Measurements from ENCODE around the gene ANKMY1. TPM values are rescaled to one million over a fixed set of nuclear protein-coding genes. Genes with fewer than 3 reads are reported as not detected.

Gene ANKMY1
- total and polyA plus RNA-seq, 2 of the 13 experiments (the other 11 are each of a cell fraction or from before 2014, with no cell fraction given): 11.7 to 18.8 TPM

- TF ChIP-seq PCBP1 (IDR thresholded peaks at IDR 0.05; ENCODE audit: borderline replicate concordance, low read depth, low read length): no peak
- TF ChIP-seq ZIK1 (CRISPR knock-in tag; IDR thresholded peaks at IDR 0.05; ENCODE audit: borderline replicate concordance, low read depth): peak; percentile 74; the same call in 1 of the 2 replicates
- TF ChIP-seq EEA1 (CRISPR knock-in tag; IDR thresholded peaks at IDR 0.05; ENCODE audit: borderline replicate concordance): peak; percentile 46; the same call in 1 of the 2 replicates
- TF ChIP-seq REL (CRISPR knock-in tag; conservative IDR thresholded peaks at IDR 0.05): peak; percentile 59
- no peak; the same call in 1 of the 2 replicates for TF ChIP-seq CHCHD3 (CRISPR knock-in tag; IDR thresholded peaks at IDR 0.05)
- TF ChIP-seq KLF11 (CRISPR knock-in tag; IDR thresholded peaks at IDR 0.05): no peak
- peak; percentile 60; the same call in 1 of the 2 replicates for TF ChIP-seq KMT2A (CRISPR knock-in tag; IDR thresholded peaks at IDR 0.05)
- no peak for TF ChIP-seq SP2 (CRISPR knock-in tag; IDR thresholded peaks at IDR 0.05)
- TF ChIP-seq MAF1 (CRISPR knock-in tag; IDR thresholded peaks at IDR 0.05; ENCODE audit: borderline replicate concordance): no peak
- TF ChIP-seq, protein P1, sequence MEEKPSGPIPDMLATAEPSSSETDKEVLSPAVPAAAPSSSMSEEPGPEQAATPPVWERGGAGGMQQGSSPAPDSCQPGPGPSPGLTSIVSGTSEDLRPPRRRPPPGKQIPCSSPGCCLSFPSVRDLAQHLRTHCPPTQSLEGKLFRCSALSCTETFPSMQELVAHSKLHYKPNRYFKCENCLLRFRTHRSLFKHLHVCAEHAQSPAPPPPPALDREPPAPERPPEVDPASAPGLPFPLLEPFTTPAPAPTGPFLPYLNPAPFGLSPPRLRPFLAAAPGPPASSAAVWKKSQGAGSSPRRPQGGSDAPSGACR (CRISPR knock-in tag; IDR thresholded peaks at IDR 0.05): no peak
- TF ChIP-seq IRF2 (CRISPR knock-in tag; IDR thresholded peaks at IDR 0.05): peak; percentile 33; the same call in 1 of the 2 replicates
- no peak for TF ChIP-seq KDM6A (CRISPR knock-in tag; IDR thresholded peaks at IDR 0.05; ENCODE audit: low read depth)
- peak; percentile 84; the same call in 1 of the 2 replicates for TF ChIP-seq ATF7-NPFF (CRISPR knock-in tag; IDR thresholded peaks at IDR 0.05; ENCODE audit: low read depth)
- peak; percentile 80 for TF ChIP-seq MED8 (CRISPR knock-in tag; IDR thresholded peaks at IDR 0.05; ENCODE audit: insufficient replicate concordance)
- TF ChIP-seq TBX2 (CRISPR knock-in tag; IDR thresholded peaks at IDR 0.05; ENCODE audit: borderline replicate concordance): 0 out of 2 replicates have a peak, but pooled peaks have one; percentile 21
- 0 out of 2 replicates have a peak, but pooled peaks have one; percentile 45 for TF ChIP-seq ZNF564 (CRISPR knock-in tag; IDR thresholded peaks at IDR 0.05)
- TF ChIP-seq JUND (CRISPR knock-in tag; IDR thresholded peaks at IDR 0.05): peak; percentile 39; the same call in 1 of the 2 replicates
- TF ChIP-seq IKZF4 (CRISPR knock-in tag; IDR thresholded peaks at IDR 0.05; ENCODE audit: borderline replicate concordance, low read depth, not compliant biosample characterization): peak; percentile 42
- TF ChIP-seq ZNF660 (CRISPR knock-in tag; IDR thresholded peaks at IDR 0.05; ENCODE audit: borderline replicate concordance, low read depth): peak; percentile 26; the same call in 1 of the 2 replicates
- TF ChIP-seq, protein P2, sequence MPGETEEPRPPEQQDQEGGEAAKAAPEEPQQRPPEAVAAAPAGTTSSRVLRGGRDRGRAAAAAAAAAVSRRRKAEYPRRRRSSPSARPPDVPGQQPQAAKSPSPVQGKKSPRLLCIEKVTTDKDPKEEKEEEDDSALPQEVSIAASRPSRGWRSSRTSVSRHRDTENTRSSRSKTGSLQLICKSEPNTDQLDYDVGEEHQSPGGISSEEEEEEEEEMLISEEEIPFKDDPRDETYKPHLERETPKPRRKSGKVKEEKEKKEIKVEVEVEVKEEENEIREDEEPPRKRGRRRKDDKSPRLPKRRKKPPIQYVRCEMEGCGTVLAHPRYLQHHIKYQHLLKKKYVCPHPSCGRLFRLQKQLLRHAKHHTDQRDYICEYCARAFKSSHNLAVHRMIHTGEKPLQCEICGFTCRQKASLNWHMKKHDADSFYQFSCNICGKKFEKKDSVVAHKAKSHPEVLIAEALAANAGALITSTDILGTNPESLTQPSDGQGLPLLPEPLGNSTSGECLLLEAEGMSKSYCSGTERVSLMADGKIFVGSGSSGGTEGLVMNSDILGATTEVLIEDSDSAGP (CRISPR knock-in tag; IDR thresholded peaks at IDR 0.05; ENCODE audit: borderline replicate concordance): no peak; the same call in 1 of the 2 replicates
- no peak for TF ChIP-seq ZBTB33 (CRISPR knock-in tag; IDR thresholded peaks at IDR 0.05)
- TF ChIP-seq ZSCAN12 (CRISPR knock-in tag; IDR thresholded peaks at IDR 0.05): no peak
- TF ChIP-seq SAFB2 (CRISPR knock-in tag; IDR thresholded peaks at IDR 0.05; ENCODE audit: borderline replicate concordance, low read depth): 0 out of 2 replicates have a peak, but pooled peaks have one; percentile 24
These were observed 47.3 kb upstream of the ANKMY1 start (continued) for GRCh38 chr2:240604939-240605716.

All from HepG2 (cell line).